Right cardiac atrium (tissue), 5 donors: Measurements from ENCODE around the gene OPHN1. TPM values are rescaled to one million over a fixed set of nuclear protein-coding genes. Genes with fewer than 3 reads are reported as not detected.

ENCODE experiments used
- ATAC-seq, 2 donors: fragments of 200-7000 bp; cut with Tn5 transposase; one replicate each; pipeline versions ENCODE4 v1.8.0 to v1.9.1; 2020; ENCODE audit warnings: moderate library complexity in 2 of 2, mild to moderate bottlenecking in 1 of 2
- DNase-seq, 3 donors: peaks; one replicate each; pipeline ENCODE4 v3.0.0-alpha.2; 2020
- H3K27ac ChIP-seq: one replicate; pipeline ENCODE4 v1.5.1; 2013; ENCODE audit warnings: mild to moderate bottlenecking, low read length, control low read depth, moderate library complexity
- H3K27me3 ChIP-seq: one replicate; pipeline ENCODE4 v1.6.1; 2013; ENCODE audit not compliant: control insufficient read depth, insufficient read depth
- H3K4me1 ChIP-seq: one replicate; pipeline ENCODE4 v1.6.1; 2013; ENCODE audit warnings: low read length; ENCODE audit not compliant: control insufficient read depth, insufficient read depth
- H3K4me3 ChIP-seq: one replicate; pipeline ENCODE4 v1.5.1; 2013; ENCODE audit warnings: low read length, control low read depth
- H3K9me3 ChIP-seq: one replicate; pipeline ENCODE4 v1.6.1; 2013; ENCODE audit warnings: low read length; ENCODE audit not compliant: control insufficient read depth
- WGBS: extraction: QIAGEN DNeasy Blood & Tissue Kit; methylation state at CpG from one replicate; pipeline ENCODE4 v1.1.7; 2013; 5-methylcytosine and 5-hydroxymethylcytosine counted together
- intact Hi-C, 4 donors: fragments of 100-400 bp; cut with DNase I; formaldehyde crosslinking; loops; one replicate each; pipeline versions ENCODE4 v1.11.0 to v1.14.0; 2022 to 2023
- polyA plus RNA-seq: library from polyadenylated mRNA; stranded (reverse); fragments of 200-250 nt; gene quantifications from one replicate; pipeline ENCODE4 v1.2.3, GENCODE V29; 2013
- total RNA-seq, 4 donors: library from RNA; stranded (reverse); fragmentation: NEBNext Ultra II Directional; extraction: Animal tissue kit (Norgen Biotek cat#: 25700); gene quantifications; one replicate each; pipeline ENCODE4 v1.2.1, GENCODE V29; 2021
- donor health status: healthy with polysubstance abuse.
- donor health status: DM: no; HTN: yes; CAD: no.
- donor health status: DM: no; HTN: no; CAD: no.
- donor health status: DM: no; HTN: yes; CAD: no; lungs with severe emphysema.
- donor health status: DM: yes; HTN: yes; CAD: no.

Gene OPHN1
- total and polyA plus RNA-seq, 5 donors, result 1.1 to 5.2 (median 4.8) TPM

DNA sequence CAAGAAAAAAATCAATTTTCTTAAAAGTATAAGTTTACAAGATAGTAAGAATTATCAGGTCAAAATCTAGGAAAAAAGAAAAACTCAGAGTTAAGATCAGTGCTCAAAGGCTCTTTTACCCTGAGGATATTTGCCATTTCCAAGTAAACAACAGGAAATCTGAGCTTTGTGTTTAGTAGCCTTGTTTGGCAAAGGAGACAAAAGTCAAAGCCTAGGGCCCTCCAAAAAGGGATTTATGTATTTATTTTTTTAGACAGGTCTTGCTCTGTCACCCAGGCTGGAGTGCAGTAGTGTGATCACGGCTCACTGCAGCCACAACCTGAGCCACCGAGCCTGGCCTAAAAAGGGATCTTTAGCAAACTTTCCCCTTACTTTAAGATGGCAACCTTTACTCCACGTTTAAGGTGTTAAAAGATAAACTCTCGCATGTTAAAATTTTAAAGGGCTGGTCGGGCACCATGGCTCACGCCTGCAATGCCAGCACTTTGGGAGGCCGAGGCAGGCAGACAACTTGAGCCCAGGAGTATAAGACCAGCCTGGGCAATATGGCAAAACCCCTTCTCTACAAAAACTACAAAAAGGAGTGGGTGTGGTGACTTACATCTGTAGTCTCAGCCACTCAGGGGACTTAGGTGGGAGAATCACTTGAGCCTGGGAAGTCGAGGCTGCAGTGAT, 21.3 kb upstream of the OPHN1 start:
- DNase-seq (no peak), ATAC-seq (no peak)
- Histone ChIP-seq H3K27ac (no peak overlapping the region), H3K9me3 (no peaks in the 10 kb centered on the region), H3K4me3 (no peak overlapping the region), H3K27me3 (no peaks in the 10 kb centered on the region), H3K4me1 (no peaks in the 10 kb centered on the region)
- 77% methylated on average over 8 of the region's 8 CpGs for WGBS
- intact Hi-C loops, result no loop called here

DNA sequence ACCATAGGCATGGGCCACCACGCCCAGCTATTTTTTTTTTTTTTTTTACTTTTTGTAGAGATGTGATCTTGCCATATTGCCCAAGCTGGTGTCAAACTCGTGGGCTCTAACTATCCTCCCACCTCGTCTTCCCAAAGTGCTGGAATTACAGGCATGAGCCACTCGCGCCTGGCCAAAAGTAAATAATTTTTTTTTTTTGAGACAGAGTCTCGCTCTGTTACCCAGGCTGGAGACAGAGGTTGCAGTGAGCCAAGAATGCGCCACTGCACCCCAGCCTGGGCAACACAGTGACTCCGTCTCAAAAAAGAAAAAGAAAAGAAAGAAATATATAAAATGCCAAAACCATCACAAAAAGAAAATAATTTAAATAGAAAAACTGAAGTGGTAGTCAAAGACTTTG, 18.4 kb upstream of the OPHN1 start:
- WGBS, result 76% methylated on average over 8 of the region's 8 CpGs
- no peaks in the 10 kb centered on the region for H3K27me3 ChIP-seq

DNA sequence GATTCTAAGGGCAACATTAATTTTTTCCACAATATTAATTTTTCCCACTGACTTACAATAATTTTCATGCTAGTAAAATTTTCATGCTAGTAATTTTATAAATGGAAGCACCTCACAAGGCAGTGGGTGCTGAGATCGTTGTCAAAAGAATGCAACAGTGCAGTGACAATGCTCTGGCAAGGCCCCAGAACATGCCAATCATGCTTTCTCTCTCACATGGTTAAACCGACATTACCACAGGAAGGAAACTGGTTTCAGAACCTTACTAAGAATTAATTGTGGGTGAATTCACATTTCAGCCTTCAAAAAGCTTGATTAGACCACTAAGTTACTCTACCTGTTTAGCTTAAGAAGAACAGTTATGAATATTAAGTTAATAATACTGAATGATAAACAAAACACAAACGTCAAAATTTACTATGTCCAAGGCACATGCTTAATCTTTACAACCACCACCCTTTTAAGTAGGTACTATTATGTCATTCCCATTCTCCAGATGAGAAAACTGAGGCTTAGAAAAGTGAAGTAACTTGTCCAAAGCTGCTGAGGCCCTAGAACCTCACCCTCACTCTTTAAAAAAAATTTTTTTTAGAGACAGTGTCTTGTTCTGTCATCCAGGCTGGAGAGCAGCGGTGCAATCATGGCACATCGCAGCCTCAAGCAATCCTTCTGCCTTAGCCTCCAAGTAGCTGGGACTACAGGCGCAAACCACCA, 10.0 kb upstream of the OPHN1 start:
- Histone ChIP-seq H3K4me1 (no peaks in the 10 kb centered on the region), H3K27me3 (no peaks in the 10 kb centered on the region), H3K9me3 (no peaks in the 10 kb centered on the region), H3K27ac (no peak overlapping the region), H3K4me3 (no peak overlapping the region)
- no peak for ATAC-seq
- intact Hi-C loops, result no loop called here
- WGBS, result 63% methylated on average over 6 of the region's 6 CpGs
- no peak for DNase-seq

More for the DNA sequence above, 18.4 kb upstream of the OPHN1 start:
- DNase-seq (no peak), ATAC-seq (no peak)
- Histone ChIP-seq H3K4me3 (no peak overlapping the region), H3K4me1 (no peaks in the 10 kb centered on the region), H3K27ac (no peak overlapping the region), H3K9me3 (no peaks in the 10 kb centered on the region)
- intact Hi-C loops, result no loop called here

DNA sequence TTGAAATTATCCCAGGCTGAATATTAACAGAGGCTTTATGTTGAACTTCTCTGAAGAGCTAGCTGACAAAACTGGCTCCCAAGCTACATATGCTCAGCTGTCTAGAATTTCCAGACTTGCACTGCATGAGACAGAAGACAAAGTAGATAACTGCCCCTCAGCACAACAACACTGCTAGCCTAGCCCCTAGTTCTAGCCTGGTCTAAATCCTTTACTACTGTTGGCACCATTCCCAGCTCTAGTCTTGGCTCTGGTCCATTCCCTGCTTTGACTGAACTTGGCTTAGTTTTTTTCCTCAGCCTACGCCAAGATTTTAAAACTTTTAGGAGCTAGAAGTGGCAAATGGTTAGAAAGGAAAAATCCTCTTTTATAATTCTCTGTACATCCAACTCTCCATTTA, 7.6 kb upstream of the OPHN1 start:
- Histone ChIP-seq H3K9me3 (no peaks in the 10 kb centered on the region), H3K27me3 (no peaks in the 10 kb centered on the region), H3K27ac (no peak overlapping the region), H3K4me1 (no peaks in the 10 kb centered on the region), H3K4me3 (no peak overlapping the region)
- 12% methylated on average over 1 of the region's 1 CpG for WGBS
- peak; percentile 70 to 85 (median 75) for DNase-seq
- intact Hi-C loops, result no loop called here
- peak; percentile 76 to 85 for ATAC-seq

DNA sequence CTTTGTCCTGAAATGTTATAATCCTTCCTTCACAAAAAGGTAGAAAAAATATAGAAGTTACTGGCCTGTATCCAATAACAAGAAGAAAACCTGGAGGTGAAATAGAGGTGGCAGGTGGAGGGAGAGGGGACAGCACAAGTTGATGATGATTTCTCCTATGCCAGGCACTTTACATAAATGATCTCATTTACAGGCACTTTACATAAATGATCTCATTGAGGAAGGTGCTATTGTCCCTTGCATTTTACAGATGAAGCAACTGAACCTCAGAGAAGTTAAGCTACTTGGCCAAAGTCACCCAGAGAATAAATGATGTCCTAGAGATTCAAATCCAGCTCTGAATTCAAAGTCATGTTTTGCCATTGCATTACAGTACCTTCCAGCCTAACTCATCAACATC, 7.1 kb upstream of the OPHN1 start:
- Histone ChIP-seq H3K4me1 (no peaks in the 10 kb centered on the region), H3K9me3 (no peaks in the 10 kb centered on the region), H3K27ac (no peak overlapping the region), H3K27me3 (no peaks in the 10 kb centered on the region), H3K4me3 (no peak overlapping the region)
- intact Hi-C loops, result no loop called here
- no peak for ATAC-seq
- no peak for DNase-seq

DNA sequence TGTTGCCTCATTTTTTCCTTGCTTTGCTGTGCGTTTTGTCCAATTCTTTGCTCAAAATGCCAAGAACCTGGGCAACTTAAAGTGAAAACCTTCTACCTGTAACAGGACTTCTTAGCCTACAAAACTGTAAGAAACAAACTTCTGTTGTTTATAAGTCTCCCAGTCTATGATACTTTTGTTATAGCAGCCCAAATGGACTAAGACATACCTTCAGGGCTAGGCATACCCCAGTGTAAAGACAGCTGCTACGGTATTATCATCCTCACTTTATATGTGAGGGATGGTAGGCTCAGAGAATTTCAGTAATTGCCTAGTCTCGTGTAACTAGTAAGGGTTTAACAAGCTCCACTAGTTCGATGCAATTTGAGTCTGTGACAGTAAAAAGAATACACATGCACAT, 6.0 kb upstream of the OPHN1 start:
- Histone ChIP-seq H3K4me1 (no peaks in the 10 kb centered on the region), H3K27me3 (no peaks in the 10 kb centered on the region), H3K27ac (no peak overlapping the region), H3K9me3 (no peaks in the 10 kb centered on the region), H3K4me3 (no peak overlapping the region)
- intact Hi-C loops, result no loop called here
- WGBS, result 92% methylated on average over 4 of the region's 4 CpGs
- no peak for ATAC-seq
- no peak for DNase-seq

DNA sequence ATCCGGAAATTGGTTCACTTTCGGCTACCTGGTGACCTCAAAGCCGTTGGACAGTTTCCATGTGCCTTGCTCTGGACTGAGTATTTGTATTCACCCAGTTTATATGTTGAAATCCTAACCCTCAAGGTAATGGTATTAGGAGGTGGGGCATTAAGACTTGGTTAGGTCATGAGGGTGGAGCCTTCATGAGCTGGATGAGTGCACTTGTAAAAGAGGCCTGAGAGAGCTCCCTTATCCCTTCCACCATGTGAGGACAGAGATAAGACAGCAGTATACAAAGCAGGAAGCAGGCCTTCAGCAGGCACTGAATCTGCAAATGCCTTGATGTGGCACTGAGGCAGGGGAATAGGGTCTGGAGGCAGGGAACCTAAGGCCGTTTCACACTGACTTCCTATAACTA, 5.3 kb upstream of the OPHN1 start:
- no peak overlapping the region for H3K27ac ChIP-seq
- ATAC-seq (no peak), DNase-seq (no peak)
- intact Hi-C loops, result no loop called here
- H3K9me3 ChIP-seq, result no peaks in the 10 kb centered on the region
- H3K4me3 ChIP-seq, result no peak overlapping the region
- 96% methylated on average over 4 of the region's 4 CpGs for WGBS
- H3K27me3 ChIP-seq, result no peaks in the 10 kb centered on the region
- H3K4me1 ChIP-seq, result no peaks in the 10 kb centered on the region

DNA sequence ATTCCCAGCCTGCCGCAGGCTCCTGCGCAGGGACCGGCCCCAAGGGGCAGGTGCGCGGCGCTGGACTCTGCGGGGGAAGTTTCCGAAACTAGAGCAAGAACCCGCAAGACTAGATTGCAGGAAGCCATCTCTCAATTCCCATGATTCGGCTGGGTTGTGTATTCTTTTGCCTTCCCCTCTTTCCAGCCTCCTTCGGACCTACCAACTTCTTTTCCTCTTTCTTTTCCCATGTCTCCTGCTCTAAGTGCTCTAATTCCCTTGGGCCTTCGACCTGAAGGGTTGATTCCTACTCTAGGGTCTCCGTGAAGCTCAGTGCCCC, 645 bp upstream of the OPHN1 start:
- Histone ChIP-seq H3K27me3 (no peaks in the 10 kb centered on the region), H3K9me3 (no peaks in the 10 kb centered on the region), H3K27ac (peak overlapping the region; percentile 85), H3K4me3 (peak overlapping the region; percentile 80), H3K4me1 (peaks cover 3% of the 10 kb centered on the region)
- intact Hi-C loops, result no loop called here
- DNase-seq (no peak), ATAC-seq (no peak)
- WGBS, result under 1% methylated on average over 13 of the region's 13 CpGs

DNA sequence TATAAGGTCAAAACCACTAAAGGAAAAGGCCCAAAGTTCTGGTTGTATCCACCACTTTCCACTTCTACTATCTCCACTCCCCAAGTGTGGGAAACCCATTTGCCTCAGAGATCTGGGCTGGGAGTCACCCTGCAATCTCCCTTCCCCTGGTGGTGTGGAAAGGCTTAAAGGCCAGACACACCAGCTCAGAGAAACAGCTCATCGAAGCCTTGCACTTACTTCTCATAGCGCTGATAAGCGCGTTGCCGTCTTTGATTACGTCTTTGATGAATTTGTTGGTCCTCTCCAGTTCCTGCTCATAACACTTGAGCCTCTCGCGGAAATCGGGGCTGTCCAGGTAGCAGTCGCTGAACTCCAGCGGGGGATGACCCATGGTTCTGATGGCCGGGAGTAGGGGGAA, 647 bp downstream of the OPHN1 start:
- H3K27ac ChIP-seq, result peak overlapping the region; percentile 70
- WGBS, result 3% methylated on average over 12 of the region's 12 CpGs
- H3K4me3 ChIP-seq, result peak overlapping the region; percentile 80
- intact Hi-C loops, result no loop called here
- peaks cover 3% of the 10 kb centered on the region for H3K4me1 ChIP-seq
- DNase-seq (no peak), ATAC-seq (peak in 1 of 2 donors; percentile 46)
- no peaks in the 10 kb centered on the region for H3K9me3 ChIP-seq
- no peaks in the 10 kb centered on the region for H3K27me3 ChIP-seq

DNA sequence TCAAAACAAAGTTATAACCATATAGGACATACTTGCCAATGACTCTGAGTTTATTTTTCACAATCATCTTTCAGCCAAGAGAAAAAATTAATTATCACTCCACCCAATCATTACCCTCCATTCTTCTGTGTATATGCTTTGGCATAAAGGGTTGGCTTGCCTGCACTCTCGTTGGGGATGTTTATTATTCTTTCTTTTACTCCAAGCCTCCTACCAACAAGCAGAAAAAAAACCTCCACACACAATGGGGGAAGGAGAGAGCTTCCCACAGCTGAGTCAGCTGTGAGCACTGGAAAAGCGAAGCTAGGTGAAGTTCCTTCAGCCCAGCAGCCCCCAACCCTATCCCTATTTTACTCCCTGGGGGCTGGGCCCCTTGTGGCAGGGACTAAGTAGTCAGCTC, 1.5 kb downstream of the OPHN1 start:
- Histone ChIP-seq H3K27ac (no peak overlapping the region), H3K4me1 (peaks cover 3% of the 10 kb centered on the region), H3K27me3 (no peaks in the 10 kb centered on the region), H3K4me3 (peak overlapping the region; percentile 80), H3K9me3 (no peaks in the 10 kb centered on the region)
- no peak for ATAC-seq
- WGBS, result 48% methylated on average over 2 of the region's 2 CpGs
- intact Hi-C loops, result no loop called here
- DNase-seq, result no peak

DNA sequence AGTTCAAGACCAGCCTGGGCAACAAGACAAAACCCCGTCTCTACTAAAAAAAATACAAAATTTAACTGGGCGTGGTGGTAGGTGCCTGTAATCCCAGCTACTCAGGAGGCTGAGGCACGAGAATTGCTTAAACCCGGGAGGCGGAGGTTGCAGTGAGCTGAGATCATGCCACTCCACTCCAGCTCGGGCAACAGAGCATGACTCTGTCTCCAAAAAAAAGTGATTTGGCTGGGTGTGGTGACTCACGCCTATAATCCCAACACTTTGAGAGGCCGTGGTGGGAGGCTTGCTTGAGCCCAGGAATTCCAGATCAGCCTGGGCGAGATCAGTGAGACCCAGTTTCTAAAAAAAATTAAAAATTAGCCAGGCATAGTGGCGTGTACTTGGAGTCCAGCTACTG, 4.1 kb downstream of the OPHN1 start:
- peaks cover 3% of the 10 kb centered on the region for H3K4me1 ChIP-seq
- WGBS, result 90% methylated on average over 10 of the region's 10 CpGs
- H3K27ac ChIP-seq, result no peak overlapping the region
- ATAC-seq (no peak), DNase-seq (no peak)
- intact Hi-C loops, result no loop called here
- no peaks in the 10 kb centered on the region for H3K9me3 ChIP-seq
- H3K4me3 ChIP-seq, result no peak overlapping the region
- no peaks in the 10 kb centered on the region for H3K27me3 ChIP-seq

DNA sequence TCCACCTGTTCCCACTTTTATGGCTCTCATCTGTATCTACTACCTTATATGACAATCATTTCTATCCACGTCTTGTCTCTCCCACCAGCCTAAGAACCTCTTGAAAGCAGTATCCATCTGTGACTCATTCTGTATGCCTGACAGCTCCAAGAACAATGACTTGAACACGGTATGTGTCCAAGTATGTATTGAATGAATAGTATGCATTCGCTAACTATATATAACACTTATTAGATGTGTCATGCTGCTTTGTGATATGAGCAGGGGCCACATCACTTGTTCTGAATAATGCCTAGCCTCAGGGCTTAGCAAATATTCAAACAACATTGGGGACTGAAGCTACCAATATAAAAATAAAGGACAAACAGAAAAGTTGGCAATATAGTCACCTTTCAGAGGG, 4.9 kb downstream of the OPHN1 start:
- Histone ChIP-seq H3K4me1 (peaks cover 3% of the 10 kb centered on the region), H3K27ac (no peak overlapping the region), H3K9me3 (no peaks in the 10 kb centered on the region), H3K4me3 (no peak overlapping the region), H3K27me3 (no peaks in the 10 kb centered on the region)
- 78% methylated on average over 3 of the region's 3 CpGs for WGBS
- intact Hi-C loops, result no loop called here
- DNase-seq, result no peak
- no peak for ATAC-seq
